Endodermal cell (in vitro differentiated cells): ENCODE data around the gene TMEM145. TPM values are rescaled to one million over a fixed set of nuclear protein-coding genes. Genes with fewer than 3 reads are reported as not detected.

Source experiments
- DNase-seq: peaks from one replicate; pipeline ENCODE4 v3.0.0-alpha.2; 2017
- H3K27ac ChIP-seq: 2 replicates; pipeline ENCODE4 v1.5.1; 2013; ENCODE audit warnings: mild to moderate bottlenecking, low read depth, low read length, moderate library complexity
- H3K27me3 ChIP-seq: 2 replicates; pipeline ENCODE4 v1.6.1; 2013; ENCODE audit warnings: mild to moderate bottlenecking, low read length, moderate library complexity; ENCODE audit not compliant: insufficient read depth, control insufficient read depth, poor library complexity, severe bottlenecking
- H3K36me3 ChIP-seq: 2 replicates; pipeline ENCODE4 v1.7.0; 2013; ENCODE audit warnings: mild to moderate bottlenecking, low read length, moderate library complexity; ENCODE audit not compliant: control insufficient read depth, insufficient read depth
- H3K4me1 ChIP-seq: one replicate; pipeline ENCODE4 v1.7.0; 2013; ENCODE audit warnings: low read length; ENCODE audit not compliant: control insufficient read depth, insufficient read depth
- H3K4me3 ChIP-seq: 2 replicates; pipeline ENCODE4 v1.5.1; 2013; ENCODE audit warnings: mild to moderate bottlenecking, low read length, moderate library complexity
- H3K9ac ChIP-seq: 2 replicates; pipeline ENCODE4 v1.6.1; 2013; ENCODE audit warnings: mild to moderate bottlenecking, low read length, moderate library complexity; ENCODE audit not compliant: poor library complexity, severe bottlenecking; ENCODE audit errors: extremely low read depth
- H3K9me3 ChIP-seq: 2 replicates; pipeline ENCODE4 v1.6.1; 2013; ENCODE audit warnings: mild to moderate bottlenecking, low read length, moderate library complexity; ENCODE audit not compliant: control insufficient read depth
- H3K27ac Mint-ChIP-seq: 2 replicates; pipeline ENCODE4 v1.8.0; 2020; ENCODE audit warnings: mixed read lengths
- H3K27me3 Mint-ChIP-seq: 2 replicates; pipeline ENCODE4 v1.8.0; 2021; ENCODE audit warnings: mild to moderate bottlenecking, mixed read lengths; ENCODE audit not compliant: insufficient read depth
- H3K36me3 Mint-ChIP-seq: 2 replicates; pipeline ENCODE4 v1.8.0; 2020; ENCODE audit warnings: low read depth, mixed read lengths
- H3K4me1 Mint-ChIP-seq: 2 replicates; pipeline ENCODE4 v1.8.0; 2020; ENCODE audit warnings: mixed read lengths
- H3K4me3 Mint-ChIP-seq: 2 replicates; pipeline ENCODE4 v1.8.0; 2020; ENCODE audit warnings: mild to moderate bottlenecking, moderate library complexity, mixed read lengths
- H3K9me3 Mint-ChIP-seq: 2 replicates; pipeline ENCODE4 v1.8.0; 2020; ENCODE audit warnings: mild to moderate bottlenecking, mixed read lengths
- CTCF ChIP-seq: fragments of 200-600 bp; sonication (generic); conservative IDR thresholded peaks from 2 replicates; pipeline ENCODE4 v1.5.0; 2021; ENCODE audit warnings: antibody characterized with exemption, mild to moderate bottlenecking
- WGBS, 2 experiments: methylation state at CpG; one replicate each; pipeline versions ENCODE4 v1.1.5 to v1.1.7; 2013; ENCODE audit warnings: missing lambda C conversion rate in 2 of 2, mixed read lengths in 1 of 2; ENCODE audit not compliant: insufficient coverage in 1 of 2, insufficient read length in 1 of 2; 5-methylcytosine and 5-hydroxymethylcytosine counted together
- total RNA-seq, 2 donors: library from RNA; stranded (reverse); fragmentation: NEBNext Ultra II Directional in 1 of 2; extraction: Animal tissue kit (Norgen Biotek cat#: 25700) in 1 of 2; gene quantifications; 2 replicates in 1 of 2; 3 replicates in 1 of 2; pipeline ENCODE4 v1.2.1, GENCODE V29; 2021

The TMEM145 gene
- total RNA-seq, 2 donors from 2014 or later = 0.38 to 0.42 TPM

DNA sequence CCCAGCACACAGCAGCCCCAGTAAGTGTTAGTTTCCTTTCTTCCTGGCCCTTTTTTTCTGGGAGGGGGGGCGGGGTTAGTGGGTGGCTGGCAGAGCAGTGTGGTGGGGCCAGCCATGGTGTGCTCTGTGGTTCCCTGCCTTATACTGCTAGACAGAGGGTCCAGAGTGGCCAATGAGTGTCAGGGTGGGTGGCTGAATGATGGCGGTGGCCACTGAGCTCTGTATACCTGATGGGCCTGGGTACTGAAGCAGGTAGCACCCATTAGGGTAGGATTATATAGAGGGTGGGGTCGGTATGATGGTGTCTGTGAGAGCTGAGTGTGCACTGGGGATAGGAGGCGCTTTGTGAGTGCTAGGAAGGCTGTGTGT, 30.3 kb upstream of the TMEM145 start:
- peak overlapping the region; percentile 76 for H3K4me3 ChIP-seq
- no peaks in the 10 kb centered on the region for H3K9me3 Mint-ChIP-seq
- no peak overlapping the region for H3K4me3 Mint-ChIP-seq
- H3K4me1 ChIP-seq = peaks cover 15% of the 10 kb centered on the region
- H3K9me3 ChIP-seq = no peaks in the 10 kb centered on the region
- DNase-seq = peak; percentile 58
- WGBS, 2 experiments = 55 to 56% methylated on average over 2 to 3 of the region's 4 CpGs
- peaks cover 38% of the 10 kb centered on the region for H3K4me1 Mint-ChIP-seq
- H3K27me3 Mint-ChIP-seq = no peaks in the 10 kb centered on the region
- H3K27ac ChIP-seq = peak overlapping the region; percentile 77
- H3K36me3 Mint-ChIP-seq = peaks cover 8% of the 10 kb centered on the region
- no peak for TF ChIP-seq CTCF
- peaks cover 9% of the 10 kb centered on the region for H3K36me3 ChIP-seq
- no peak overlapping the region for H3K9ac ChIP-seq
- H3K27ac Mint-ChIP-seq = peak overlapping the region; percentile 72
- H3K27me3 ChIP-seq = no peaks in the 10 kb centered on the region

- Mint-ChIP-seq H3K4me3 (no peak overlapping the region), H3K9me3 (no peaks in the 10 kb centered on the region), H3K27ac (no peak overlapping the region), H3K27me3 (no peaks in the 10 kb centered on the region), H3K4me1 (peaks cover 34% of the 10 kb centered on the region), H3K36me3 (peaks cover 8% of the 10 kb centered on the region)
- Histone ChIP-seq H3K27me3 (no peaks in the 10 kb centered on the region), H3K4me1 (peaks cover 15% of the 10 kb centered on the region), H3K4me3 (peak overlapping the region; percentile 76), H3K9me3 (no peaks in the 10 kb centered on the region), H3K27ac (peak overlapping the region; percentile 36), H3K9ac (no peak overlapping the region), H3K36me3 (peaks cover 15% of the 10 kb centered on the region)
- DNase-seq = peak; percentile 97
- 10 to 21% methylated on average over 22 to 54 of the region's 74 CpGs for WGBS, 2 experiments
- no peak for TF ChIP-seq CTCF
Measured at GRCh38 chr19:42283188-42284065, 29.7 kb upstream of the TMEM145 start.

DNA sequence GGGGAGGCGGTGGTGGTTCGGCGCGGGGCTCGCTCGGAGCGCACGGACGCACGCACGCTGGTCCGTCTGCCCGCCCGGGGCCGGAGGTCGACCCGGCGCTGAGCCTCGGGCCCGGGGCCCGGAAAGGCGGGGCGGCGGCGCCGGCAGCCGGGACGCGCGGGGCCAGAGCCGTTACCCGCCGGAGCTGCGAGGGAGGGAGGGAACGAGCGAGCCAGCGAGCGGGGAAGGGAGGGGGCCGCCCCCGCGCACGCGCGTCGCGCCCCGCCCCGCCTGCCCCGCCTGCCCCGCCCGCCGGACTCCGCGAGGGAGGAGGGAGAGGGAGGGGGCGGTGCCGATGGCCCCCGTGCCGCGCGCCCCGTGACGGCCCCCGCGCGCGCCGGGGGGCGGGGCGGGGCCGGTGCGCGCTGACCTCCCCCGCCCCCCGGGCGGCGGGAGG, 29.0 kb upstream of the TMEM145 start:
- Mint-ChIP-seq H3K4me1 (peaks cover 32% of the 10 kb centered on the region), H3K36me3 (peaks cover 10% of the 10 kb centered on the region), H3K9me3 (no peaks in the 10 kb centered on the region), H3K4me3 (no peak overlapping the region), H3K27ac (no peak overlapping the region), H3K27me3 (no peaks in the 10 kb centered on the region)
- WGBS, 2 experiments = 0% methylated on average over 3 to 63 of the region's 76 CpGs
- H3K4me3 ChIP-seq = no peak overlapping the region
- H3K9me3 ChIP-seq = no peaks in the 10 kb centered on the region
- H3K9ac ChIP-seq = no peak overlapping the region
- no peaks in the 10 kb centered on the region for H3K27me3 ChIP-seq
- no peak for TF ChIP-seq CTCF
- no peak overlapping the region for H3K27ac ChIP-seq
- DNase-seq = no peak
- H3K4me1 ChIP-seq = peaks cover 14% of the 10 kb centered on the region
- peaks cover 22% of the 10 kb centered on the region for H3K36me3 ChIP-seq
